CD4-positive, alpha-beta T cell treated with Interleukin-2 at 100 ng/mL for 4 hours (primary cell): ENCODE results near the gene CCNY.
"Not testable (repeated sequence)": the region's sequence is repeated elsewhere in the genome, so short reads cannot be mapped to it uniquely, and the experiment has no call there.

Experiments
- DNase-seq: peaks from one replicate; pipeline ENCODE4 v3.0.0-alpha.2; 2020; ENCODE audit warnings: low spot score

CCNY gene

GRCh38 chr10:35336084-35336831 is at the start of gene CCNY:
Gene CCNY, plus strand, starts transcription at chr10:35336509. Its CDS starts 545 bp downstream, at chr10:35337054.
- DNase-seq = peak; percentile 70

- no peak for DNase-seq
Measured at GRCh38 chr10:35289198-35289597, 47.1 kb upstream of the CCNY start.

GRCh38 chr10:35294506-35294905 is 41.8 kb upstream of the CCNY start:
- no peak for DNase-seq

- no peak for DNase-seq
Measured at GRCh38 chr10:35299016-35299415, 37.3 kb upstream of the CCNY start.

GRCh38 chr10:35300063-35300699 is 36.1 kb upstream of the CCNY start:
- peak; percentile 19 for DNase-seq

- DNase-seq = no peak
Measured at GRCh38 chr10:35304649-35305048, 31.7 kb upstream of the CCNY start.

- no peak for DNase-seq
Measured at GRCh38 chr10:35306852-35307251, 29.5 kb upstream of the CCNY start.

GRCh38 chr10:35307297-35307696 is 29.0 kb upstream of the CCNY start:
- DNase-seq = no peak

GRCh38 chr10:35308809-35309208 is 27.5 kb upstream of the CCNY start:
- DNase-seq = no peak

- not testable (repeated sequence) for DNase-seq
Measured at GRCh38 chr10:35314142-35314541, 22.2 kb upstream of the CCNY start.

- DNase-seq = not testable (repeated sequence)
Measured at GRCh38 chr10:35315235-35315634, 21.1 kb upstream of the CCNY start.

GRCh38 chr10:35316218-35316967 is 19.9 kb upstream of the CCNY start:
- DNase-seq = no peak

GRCh38 chr10:35318551-35318950 is 17.8 kb upstream of the CCNY start:
- no peak for DNase-seq

- no peak for DNase-seq
Measured at GRCh38 chr10:35320341-35320740, 16.0 kb upstream of the CCNY start.

- DNase-seq = no peak
Measured at GRCh38 chr10:35322636-35323035, 13.7 kb upstream of the CCNY start.

- DNase-seq = no peak
Measured at GRCh38 chr10:35324196-35324595, 12.1 kb upstream of the CCNY start.

GRCh38 chr10:35326466-35327235 is 9.7 kb upstream of the CCNY start:
- DNase-seq = no peak

- no peak for DNase-seq
Measured at GRCh38 chr10:35327790-35328403, 8.4 kb upstream of the CCNY start.

GRCh38 chr10:35328404-35329037 is 7.8 kb upstream of the CCNY start:
- DNase-seq = no peak

- no peak for DNase-seq
Measured at GRCh38 chr10:35329520-35329919, 6.8 kb upstream of the CCNY start.
